Ovary (tissue), 3 donors: ENCODE results near the gene IL1RAP.

Experiments
- EP300 ChIP-seq: sonication (generic); formaldehyde crosslinking; IDR thresholded peaks from one replicate; pipeline ENCODE4 v1.6.1; 2017; ENCODE audit warnings: antibody characterized with exemption
- TF ChIP-seq, protein P1 (sequence below), 3 donors: fragments of 450-650 bp in 2 of 3; fragments of 200-600 bp in 1 of 3; IDR thresholded peaks; one replicate each; pipeline versions ENCODE4 v1.5.1 to v1.8.0; 2016 to 2022; ENCODE audit warnings: antibody characterized with exemption in 3 of 3, mild to moderate bottlenecking in 1 of 3
- donor health status: DM: no; HTN: no; CAD: no.

DNA sequence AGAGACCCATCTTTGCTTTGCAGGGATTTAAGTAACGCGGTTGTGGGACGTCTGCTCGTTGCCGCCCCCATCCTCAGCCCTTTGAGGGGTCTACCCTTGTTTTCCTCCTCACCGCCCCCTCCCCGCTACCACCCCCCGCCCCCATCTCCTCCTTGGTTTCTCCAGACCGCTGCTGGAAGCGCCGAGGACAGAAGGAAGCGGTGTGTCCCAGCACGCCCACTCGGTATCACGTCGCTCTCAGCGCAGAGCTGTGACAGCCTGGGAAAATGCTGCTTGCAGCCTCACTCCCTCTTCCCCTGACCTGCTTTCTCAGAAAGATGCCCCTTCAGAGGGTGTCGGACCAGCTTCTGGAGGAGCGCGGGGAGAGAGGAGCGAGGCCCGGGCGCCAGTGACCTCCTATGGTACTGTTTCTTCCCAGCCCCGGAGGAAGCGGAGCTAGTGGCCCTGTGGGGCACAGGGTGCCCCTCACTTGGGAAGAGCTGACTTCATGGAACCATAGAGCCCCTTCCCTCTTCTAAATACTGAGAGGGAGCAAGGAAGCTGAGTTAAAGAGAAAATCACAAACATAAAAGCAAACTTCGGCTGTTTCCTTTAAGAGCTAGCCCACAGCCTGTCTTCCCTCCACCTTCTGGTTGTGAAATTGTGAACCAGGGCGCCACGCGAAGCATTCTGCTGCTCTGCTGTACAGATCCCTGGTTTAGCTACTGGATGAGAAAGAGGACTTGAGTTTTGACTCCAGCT, 698 bp downstream of the IL1RAP start:
- TF ChIP-seq, protein P1, sequence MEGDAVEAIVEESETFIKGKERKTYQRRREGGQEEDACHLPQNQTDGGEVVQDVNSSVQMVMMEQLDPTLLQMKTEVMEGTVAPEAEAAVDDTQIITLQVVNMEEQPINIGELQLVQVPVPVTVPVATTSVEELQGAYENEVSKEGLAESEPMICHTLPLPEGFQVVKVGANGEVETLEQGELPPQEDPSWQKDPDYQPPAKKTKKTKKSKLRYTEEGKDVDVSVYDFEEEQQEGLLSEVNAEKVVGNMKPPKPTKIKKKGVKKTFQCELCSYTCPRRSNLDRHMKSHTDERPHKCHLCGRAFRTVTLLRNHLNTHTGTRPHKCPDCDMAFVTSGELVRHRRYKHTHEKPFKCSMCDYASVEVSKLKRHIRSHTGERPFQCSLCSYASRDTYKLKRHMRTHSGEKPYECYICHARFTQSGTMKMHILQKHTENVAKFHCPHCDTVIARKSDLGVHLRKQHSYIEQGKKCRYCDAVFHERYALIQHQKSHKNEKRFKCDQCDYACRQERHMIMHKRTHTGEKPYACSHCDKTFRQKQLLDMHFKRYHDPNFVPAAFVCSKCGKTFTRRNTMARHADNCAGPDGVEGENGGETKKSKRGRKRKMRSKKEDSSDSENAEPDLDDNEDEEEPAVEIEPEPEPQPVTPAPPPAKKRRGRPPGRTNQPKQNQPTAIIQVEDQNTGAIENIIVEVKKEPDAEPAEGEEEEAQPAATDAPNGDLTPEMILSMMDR (IDR thresholded peaks at IDR 0.05): no peak
- no peak for TF ChIP-seq EP300
